OCI-LY1 (cell line): Measurements from ENCODE around the gene PDCD6IP.

Experiments used
- EZH2 ChIP-seq: fragments of 200-600 bp; sonication (generic), shearing (Covaris generic); IDR thresholded peaks from 2 replicates; pipeline ENCODE4 v1.8.0; 2017; ENCODE audit warnings: borderline replicate concordance, mixed run types, mild to moderate bottlenecking, antibody characterized with exemption, low read length, moderate library complexity, mixed read lengths
- TF ChIP-seq, protein P1 (sequence below): fragments of 200-600 bp; sonication (generic), shearing (Covaris generic); IDR thresholded peaks from 2 replicates; pipeline ENCODE4 v1.5.1; 2017; ENCODE audit warnings: mild to moderate bottlenecking, antibody characterized with exemption, low read length, moderate library complexity, mixed read lengths

DNA sequence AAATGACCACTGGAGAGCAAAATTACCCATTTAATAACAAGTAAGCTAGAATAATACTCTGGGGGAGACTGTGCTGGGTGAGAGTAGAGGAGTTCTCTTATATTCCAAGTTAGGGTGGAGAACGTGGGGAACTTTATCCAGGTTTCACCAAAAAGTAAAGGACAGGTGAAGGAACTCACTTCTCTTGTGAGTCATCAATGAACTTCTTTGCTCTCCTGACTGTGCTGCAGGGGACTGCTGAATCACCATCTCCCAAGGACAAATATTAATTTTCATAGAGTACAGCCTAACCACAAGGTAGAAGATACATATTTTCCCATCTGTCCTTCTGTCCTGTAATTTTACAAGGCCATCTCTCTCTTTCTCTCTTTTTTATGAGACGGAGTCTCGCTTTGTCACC lies 8.3 kb upstream of the PDCD6IP start:
- TF ChIP-seq, protein P1, sequence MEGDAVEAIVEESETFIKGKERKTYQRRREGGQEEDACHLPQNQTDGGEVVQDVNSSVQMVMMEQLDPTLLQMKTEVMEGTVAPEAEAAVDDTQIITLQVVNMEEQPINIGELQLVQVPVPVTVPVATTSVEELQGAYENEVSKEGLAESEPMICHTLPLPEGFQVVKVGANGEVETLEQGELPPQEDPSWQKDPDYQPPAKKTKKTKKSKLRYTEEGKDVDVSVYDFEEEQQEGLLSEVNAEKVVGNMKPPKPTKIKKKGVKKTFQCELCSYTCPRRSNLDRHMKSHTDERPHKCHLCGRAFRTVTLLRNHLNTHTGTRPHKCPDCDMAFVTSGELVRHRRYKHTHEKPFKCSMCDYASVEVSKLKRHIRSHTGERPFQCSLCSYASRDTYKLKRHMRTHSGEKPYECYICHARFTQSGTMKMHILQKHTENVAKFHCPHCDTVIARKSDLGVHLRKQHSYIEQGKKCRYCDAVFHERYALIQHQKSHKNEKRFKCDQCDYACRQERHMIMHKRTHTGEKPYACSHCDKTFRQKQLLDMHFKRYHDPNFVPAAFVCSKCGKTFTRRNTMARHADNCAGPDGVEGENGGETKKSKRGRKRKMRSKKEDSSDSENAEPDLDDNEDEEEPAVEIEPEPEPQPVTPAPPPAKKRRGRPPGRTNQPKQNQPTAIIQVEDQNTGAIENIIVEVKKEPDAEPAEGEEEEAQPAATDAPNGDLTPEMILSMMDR = no peak
- no peak for TF ChIP-seq EZH2
